Measurements from ENCODE around the gene ARHGAP6.

Gene ARHGAP6

DNA sequence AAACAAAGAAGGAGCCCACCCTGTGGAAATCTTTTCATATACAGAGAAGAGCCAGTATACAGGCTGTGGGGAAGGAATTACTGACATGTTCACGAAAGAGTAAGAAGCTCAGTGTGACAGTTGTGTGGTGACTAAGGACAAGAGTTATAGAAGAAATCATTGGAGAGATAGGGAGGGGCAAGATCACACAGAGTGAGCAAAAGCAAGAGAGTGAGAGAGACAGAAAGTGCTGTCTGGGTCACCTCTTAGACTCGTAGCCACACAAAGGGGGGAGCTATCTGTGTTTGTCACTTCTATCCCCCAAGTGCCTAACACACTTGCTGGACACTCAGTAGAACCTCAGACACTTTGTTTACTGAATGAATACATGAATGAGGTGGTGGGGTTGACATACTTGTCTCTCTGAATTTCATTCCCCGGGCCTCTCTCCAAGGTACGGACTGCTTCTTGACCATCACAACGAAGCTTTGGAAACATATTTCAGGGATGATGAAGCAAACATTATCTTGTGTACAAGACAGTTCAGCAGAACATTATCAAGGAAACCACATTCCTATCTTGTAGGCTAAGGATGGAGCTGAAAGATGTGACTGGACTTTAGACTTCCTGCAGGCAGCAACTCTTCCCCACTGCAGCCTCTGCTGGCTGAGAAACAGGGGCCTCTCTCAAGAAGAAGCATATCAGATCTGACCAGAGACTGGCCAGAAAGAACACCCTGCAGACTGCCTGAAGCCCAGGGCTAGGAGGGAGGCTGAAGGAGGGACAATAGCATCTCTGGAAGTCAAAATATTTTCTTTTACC, 204.3 kb downstream of the ARHGAP6 start:
- no peak for DNase-seq (ENCODE audit: low read depth in 3 of 3)

DNA sequence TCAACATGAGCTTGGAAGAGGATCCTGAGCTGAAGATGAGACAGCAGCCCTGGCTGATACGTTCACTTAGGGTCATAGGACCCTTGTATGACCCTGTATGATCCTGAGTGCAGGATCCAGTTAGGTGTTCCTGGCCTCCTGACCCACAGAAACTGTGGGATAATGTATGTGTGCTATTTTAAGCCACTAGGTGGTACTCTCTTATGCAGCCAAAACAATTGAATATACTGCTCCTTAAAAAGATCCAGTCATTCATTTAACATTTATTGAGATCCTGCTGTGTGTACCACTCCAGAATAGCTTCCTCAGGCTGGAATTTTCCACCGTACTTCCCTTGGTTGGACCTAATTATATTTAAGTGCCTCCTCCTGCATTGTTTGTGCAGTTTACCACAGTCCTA, 205.4 kb downstream of the ARHGAP6 start:
- DNase-seq (ENCODE audit: low read depth in 3 of 3), result no peak

DNA sequence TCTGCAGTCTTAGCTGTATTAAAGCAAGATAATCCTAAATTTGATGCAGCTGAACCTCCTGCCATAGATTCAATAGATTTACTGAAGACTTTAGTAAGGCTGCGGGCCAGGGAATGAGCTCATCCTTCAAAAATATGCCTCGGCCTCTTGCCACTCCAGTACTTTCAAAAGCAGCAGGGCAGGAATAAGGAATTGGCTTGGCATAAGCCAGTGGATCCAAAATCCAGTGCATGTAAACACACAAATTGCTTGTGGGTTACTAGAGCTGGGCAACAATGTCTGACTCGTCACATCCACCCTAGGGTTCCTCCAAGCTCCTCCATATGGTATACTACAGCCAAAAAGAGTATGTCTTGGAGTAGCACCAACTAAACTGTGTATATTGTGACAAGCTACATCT, 207.6 kb downstream of the ARHGAP6 start:
- DNase-seq (ENCODE audit: low read depth in 3 of 3), result no peak

DNA sequence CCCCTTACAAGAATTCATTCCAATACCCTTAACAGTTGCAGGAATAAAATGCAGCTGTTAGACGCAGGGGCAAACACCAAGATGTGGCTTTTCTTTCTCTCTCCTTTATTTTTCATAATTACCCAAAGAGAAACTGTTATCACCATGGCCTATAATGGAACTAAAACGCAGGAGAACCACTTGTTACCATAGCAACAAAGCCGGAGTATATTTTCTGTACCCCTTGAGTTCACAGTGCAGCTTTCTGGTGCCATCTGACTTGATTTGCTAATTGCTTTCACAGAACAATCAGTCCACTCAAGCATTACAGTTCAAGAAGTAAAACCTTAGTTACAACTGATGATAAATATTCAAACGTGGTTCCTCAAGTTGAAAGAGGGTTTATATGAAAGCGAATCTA, 214.6 kb downstream of the ARHGAP6 start:
- DNase-seq (ENCODE audit: low read depth in 3 of 3), result no peak

DNA sequence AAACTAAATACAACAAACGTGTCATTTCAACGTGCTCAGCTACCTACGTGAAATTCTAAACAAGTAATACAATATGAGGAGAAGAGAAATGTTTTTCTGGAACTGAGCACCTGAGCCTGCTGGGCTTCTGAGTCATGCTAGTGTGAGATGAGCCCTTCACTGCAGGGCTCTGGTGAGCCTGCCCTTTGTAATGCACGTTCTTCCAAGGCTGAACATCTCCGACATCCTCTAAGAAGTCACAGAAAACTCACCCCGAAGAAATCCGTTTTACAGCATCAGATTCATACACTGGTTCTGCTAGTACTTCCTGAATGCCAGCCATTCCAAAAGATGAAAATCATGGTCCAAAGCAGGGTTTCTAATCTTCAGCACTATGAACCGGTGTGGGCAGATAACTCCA, 215.4 kb downstream of the ARHGAP6 start:
- DNase-seq (ENCODE audit: low read depth in 3 of 3), result no peak

DNA sequence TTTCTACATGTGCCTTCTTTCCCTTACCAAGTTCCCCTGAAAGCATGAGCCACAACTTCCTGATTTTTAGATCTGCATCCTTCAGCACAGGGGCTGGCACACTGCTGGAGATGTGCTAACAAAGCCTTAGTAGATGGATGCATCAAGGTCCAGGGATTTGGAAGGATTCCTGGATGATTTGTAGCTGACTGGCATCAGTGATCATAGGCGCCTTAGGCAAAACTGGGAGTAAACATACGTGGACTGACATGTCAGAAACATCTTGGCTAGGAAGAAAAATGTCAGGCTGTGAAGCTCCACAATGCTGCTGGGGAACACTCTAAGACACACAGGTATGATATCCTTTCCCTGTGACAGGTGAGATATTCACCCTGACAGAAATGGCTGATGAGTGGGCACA, 216.1 kb downstream of the ARHGAP6 start:
- no peak for DNase-seq (ENCODE audit: low read depth in 3 of 3)

DNA sequence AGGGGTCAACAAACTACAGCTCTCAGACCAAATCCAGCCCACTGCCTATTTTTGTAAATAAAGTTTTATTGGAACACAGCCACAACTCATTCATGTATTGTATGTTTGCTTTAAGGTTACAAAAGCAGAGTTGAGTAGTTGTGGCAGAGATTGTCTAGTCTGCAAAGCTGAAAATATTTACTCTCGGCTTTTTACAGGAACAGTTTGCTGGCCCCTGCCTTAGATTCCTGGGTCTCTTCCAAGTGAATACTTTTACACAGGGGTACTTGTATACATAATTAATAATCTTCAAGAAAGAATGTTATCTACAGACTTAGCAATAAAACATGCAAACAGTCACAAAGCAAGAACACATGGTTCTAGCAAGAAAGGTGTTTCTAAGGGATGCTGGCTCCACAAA, 218.3 kb downstream of the ARHGAP6 start:
- no peak for DNase-seq (ENCODE audit: low read depth in 3 of 3)

DNA sequence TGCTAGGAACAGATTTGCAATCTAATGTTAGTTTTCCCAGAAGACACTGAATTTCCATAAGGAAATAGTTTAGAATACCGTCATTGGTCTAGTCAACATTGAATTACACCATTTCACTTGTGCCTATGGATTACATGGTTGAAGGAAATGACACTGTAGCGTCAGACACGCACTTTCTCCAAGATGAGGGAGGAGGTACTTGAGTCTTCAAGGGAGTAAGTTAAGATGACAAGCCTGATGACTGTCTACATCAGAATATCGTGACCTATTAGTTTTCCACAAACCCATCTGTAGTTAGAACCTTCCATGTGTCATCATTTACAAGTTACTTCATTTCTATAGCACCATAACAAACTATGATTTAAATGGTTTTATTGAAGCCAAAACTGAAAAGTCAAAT, 218.8 kb downstream of the ARHGAP6 start:
- DNase-seq (ENCODE audit: low read depth in 3 of 3), result no peak

DNA sequence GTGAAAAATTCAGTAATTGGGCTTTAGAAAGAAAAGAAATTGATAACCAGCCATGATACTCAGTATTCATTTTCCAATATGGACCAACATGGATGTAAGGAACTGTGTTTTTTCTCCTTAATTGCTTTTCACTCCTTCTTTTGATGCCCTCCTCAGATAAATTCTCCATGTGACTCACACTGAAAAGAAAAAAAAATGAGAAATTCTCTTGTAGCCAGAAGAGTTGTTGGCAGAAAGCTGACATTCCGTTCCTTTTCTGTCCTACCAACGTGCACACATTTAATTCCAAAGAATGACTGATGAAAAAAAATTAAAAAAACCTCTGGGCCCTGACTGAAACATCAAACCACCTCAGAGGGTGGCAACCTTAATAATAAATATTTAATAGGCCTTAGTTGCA, 219.4 kb downstream of the ARHGAP6 start:
- DNase-seq (ENCODE audit: low read depth in 3 of 3), result no peak

DNA sequence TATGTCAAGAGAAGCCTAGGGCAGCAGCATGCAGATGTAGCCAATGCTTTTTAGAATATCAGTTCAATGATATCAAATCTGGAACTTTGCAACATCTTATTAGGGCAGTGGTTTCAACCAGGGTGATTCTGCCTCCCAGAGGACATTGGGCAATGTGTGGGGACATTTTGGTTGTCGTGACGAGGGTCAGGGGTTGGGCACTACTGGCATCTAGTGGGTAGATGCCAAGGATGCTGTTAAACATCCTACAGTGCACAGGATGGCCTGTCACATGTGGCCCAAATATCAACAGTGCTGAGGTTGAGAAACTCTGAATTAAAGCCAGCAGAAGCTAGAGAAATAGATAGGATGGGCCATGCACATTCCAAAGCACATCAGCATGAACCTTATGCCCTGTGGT, 220.2 kb downstream of the ARHGAP6 start:
- no peak for DNase-seq (ENCODE audit: low read depth in 3 of 3)

DNA sequence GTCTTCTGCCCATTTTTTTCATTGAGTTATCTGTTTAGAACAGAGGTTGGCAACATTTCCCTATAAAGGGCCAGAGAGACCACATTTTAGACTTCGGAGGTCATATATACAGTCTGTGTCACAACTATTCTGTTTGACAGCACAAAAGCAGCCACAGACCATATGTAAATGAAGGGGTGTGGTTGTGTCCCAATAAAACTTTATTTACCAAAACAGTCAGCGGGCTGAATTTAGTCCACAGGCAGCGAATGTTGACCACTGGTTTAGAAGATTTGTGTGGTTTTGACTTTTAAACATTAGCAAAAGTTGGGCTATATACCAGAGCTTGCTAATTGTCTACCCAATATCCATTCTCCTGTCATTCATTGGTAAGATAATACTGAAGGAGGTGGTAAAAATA, 221.7 kb downstream of the ARHGAP6 start:
- no peak for DNase-seq (ENCODE audit: low read depth in 3 of 3)

DNA sequence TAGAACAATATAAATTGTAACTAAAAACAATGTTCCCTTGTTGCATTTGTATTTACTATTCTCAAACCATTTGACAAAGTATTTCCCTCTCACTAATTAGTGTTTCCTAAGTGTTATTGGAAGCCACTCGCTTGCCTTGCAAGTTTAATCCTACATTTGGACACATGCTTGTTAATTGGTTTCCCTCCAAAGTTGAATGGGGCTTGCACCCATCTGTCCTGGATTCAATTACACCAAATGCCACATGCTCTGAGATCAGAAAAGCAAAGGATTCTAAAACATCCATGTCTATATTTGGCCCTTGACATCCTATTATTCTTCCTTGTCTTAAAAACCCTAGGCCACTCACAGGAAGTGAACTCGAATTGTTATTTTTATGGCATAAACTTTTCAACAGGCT, 225.9 kb downstream of the ARHGAP6 start:
- no peak for DNase-seq (ENCODE audit: low read depth in 3 of 3)

DNA sequence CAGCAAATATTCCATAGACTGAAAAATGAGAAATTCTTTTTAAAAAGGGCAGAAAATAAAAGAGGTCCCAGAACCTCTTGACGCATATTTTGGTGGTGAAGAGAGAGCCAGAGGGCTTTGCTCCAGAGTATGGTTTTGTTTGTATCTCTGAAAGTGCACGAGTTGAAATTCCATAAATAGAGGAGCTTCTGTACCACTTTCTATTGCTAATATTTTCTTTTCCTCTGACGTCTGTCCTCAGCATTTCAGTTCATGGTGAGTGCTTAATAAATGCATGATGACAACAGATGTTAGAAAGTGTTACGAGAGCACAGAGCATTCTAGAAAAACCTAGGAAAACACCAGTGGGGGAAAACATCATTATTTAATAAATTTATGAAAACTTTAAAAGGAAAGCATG, 227.0 kb downstream of the ARHGAP6 start:
- DNase-seq (ENCODE audit: low read depth in 3 of 3), result no peak

DNA sequence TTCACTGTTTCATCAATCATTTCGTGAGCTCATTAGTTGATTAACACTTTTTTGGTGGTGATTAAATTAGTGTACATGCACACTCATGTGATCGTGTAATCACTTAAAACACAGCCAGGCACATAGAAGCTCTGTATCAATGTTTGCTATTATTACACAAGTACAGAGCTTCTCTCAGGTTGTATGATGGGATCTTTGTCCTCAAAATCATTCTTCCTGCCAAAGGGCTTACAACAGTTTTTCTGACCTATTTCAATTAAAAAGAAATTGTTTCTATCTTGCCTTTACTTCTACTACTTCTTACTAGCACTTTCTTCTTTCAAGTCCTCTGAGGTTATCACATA, 227.4 kb downstream of the ARHGAP6 start:
- DNase-seq (ENCODE audit: low read depth in 3 of 3), result no peak

DNA sequence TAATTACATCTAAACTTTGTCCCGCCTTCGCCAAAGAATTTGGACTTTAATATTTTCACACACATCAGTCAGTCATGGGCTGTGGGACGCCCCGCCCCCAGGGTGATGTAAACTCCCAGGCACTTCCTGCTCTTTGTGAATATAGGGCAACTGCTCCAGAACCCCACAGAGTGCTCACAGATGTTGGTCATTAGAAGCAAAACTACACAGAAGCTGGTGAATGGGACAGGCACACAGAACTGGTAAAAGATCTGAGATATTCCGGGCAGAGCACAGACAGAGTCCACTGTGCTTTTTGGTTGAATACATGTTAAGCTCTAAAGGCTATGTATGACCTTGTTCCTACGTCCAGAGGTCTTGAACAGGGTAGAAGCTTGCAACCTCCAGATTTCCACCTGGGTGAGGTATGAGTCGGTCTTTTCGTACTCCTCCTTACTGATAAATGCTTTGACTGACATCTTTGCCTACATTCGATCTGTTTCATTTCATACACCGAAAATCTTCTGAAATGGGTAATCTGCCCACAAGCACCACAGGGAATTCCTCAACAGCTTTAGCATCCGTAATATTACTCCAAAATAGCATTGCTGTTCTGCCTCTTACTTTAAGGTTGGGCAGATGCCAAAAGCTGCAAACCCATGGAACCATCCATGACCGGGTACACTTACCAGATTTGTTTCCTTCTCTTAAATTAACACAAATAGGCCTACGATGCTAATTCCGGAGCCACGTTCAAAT, 227.9 kb downstream of the ARHGAP6 start:
- no peak for DNase-seq (ENCODE audit: low read depth in 3 of 3)

DNA sequence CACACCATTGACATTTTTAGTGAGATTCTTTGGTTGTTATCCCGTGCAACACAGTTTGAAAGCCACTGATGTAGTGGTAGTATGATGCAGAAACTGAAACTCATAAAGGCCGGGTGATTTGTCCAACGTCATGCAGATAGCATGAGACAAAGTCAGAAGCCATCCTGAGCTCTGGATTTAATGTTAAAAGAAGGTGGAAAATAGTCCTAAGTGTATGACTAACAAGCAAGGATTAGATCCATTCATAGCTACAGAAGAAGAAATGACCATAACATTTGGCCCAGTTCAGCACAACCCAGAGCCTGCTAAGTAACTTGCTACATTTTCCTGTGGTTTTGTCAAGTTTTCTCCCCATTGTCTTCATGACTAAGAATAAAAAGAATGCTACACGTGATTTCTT, 230.2 kb downstream of the ARHGAP6 start:
- DNase-seq (ENCODE audit: low read depth in 3 of 3), result no peak

DNA sequence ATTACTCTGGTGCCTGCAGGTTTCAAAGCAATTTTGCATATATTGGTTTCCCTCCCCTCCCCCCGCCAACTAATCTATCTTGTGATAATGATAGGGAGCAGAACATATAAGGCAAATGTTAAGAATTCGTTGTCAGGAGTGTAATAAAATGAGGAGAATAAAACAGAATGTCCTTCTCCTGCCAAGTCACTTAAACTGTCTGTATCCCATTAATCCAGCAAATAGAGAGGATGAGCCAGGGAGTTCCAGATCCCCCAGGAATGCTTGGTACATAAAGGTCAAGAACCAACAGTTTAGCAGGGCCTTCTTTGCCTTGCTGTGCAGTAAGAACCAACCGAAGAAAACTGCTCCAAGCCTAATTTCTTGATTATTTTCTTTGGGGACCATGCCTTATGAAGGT, 231.1 kb downstream of the ARHGAP6 start:
- DNase-seq (ENCODE audit: low read depth in 3 of 3), result no peak

DNA sequence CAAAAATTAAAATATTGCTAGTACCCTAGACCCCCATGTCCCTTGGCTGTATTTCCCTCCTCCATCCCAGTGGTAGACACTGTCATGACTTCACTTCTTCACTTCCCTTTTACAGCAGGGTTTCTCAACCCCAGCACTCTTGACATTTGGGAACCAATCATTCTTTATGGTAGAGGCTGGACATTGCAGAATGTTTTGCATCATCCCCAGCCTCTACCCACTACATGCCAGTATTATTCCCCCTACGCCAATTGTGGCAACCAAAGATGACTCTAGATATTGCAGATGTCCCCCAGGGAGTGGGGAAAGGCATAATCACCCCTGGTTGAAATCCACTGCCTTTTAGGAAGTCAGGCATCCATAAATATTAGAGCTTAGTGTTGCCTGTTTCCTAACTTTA, 233.9 kb downstream of the ARHGAP6 start:
- DNase-seq (ENCODE audit: low read depth in 3 of 3), result no peak

DNA sequence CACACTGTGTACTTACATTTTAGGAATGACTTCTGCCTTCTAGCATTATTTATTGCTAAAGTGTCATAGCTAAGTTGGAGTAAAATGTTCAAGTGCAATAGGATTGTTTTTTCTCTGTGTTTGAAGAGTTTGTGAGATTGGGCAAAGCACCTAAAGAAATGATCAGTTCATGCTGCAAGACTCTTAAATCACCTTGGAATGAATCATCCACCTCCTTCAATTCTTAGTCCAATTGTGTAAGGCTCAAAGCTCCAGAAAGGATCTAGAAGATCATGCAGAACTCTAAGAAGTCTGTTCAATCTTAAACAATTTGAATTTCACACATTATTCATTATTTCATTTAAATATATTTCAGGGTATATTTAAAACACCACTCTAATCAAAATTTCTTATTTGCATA, 235.4 kb downstream of the ARHGAP6 start:
- DNase-seq (ENCODE audit: low read depth in 3 of 3), result no peak

DNA sequence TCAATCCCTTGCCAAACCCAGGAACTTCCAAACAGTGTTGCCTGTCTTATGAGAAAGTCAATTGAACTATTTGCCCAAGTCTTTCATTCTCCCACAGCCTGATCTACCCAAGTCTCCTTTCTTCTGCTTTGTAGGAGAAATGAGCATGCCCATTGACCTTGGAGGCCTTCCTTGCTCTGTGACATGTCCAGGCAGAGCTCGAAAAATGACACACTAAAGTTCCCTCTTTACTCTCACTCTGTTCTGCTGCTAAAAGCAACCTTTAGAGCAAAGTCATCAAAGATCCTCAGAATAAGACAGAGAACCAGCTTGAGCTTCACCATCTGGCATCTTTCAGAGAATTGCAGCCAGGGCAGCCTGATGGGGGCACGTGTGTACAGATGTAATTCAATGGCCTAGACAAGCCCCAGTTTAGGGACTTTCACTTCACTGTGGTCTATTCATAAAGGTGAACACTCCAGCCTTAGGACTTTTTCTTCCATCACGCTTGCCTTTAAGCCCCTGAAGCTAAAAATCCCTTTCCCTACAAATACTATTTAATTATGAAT, 236.1 kb downstream of the ARHGAP6 start:
- DNase-seq (ENCODE audit: low read depth in 3 of 3), result no peak

DNA sequence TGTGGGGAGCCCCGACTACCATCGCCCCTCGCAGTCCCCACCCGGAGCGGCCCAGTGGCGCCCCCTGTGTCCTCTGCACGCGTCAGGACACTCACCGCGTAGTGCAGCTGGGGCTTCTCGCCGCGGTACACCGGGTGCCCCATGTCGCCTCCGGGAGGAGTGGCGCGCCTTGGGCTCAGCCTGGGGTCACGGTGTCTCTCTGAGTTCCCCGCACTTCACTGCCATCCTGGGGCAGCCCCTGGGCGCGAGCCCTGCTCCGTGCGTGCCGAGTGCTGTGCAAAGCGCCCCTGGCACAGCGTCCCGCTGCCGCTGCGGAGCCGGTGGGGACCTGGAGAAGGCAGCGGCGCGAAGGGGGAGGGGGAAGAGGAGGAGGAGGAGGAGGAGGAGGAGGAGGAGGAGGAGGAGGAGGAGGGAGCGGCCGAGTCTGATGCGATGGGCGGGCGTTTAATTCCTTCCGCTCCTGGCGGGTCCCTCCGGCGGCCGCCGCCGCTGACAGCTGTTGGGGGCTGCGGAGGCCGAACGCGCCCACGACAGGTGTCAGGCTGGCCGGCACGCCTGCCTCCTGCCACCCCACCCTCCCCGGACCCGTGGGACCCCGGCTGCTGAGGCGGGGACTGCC, 238.2 kb downstream of the ARHGAP6 start:
- no peak for DNase-seq (ENCODE audit: low read depth in 3 of 3)

DNA sequence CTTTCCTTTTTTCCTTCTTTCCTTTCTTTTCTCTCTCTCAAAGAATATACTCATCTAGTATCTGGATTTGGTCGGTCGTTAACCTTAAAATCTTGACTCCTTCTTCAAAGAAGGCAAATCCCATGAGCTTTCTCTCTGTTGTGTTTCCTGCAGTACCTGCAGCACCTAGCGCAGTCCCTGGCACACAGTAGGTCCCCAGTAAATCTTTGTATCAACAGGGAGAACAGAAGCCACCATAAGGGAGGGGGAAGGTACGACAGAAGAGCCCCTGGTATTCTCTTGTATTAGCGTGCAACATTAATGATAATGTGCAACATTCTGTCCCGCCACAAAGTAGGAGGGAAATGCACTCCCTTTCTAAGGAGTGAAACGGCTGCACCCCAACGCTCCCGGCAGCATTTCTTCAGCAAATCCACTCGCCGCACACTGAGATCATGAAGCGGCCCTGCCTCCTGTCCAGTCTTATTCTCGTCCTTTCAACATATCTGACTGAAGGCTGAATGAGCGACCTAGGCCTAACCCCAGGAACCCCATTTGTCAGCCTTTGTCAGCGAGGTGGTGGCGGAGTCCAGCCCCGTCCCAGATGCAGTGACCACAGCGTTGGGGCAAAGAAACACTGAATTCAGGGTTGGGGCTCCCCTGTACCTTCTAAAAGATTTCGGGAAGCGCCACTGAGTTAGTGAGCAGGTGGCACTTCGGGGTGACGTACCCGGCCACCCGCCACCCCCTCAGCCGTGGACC, 238.8 kb downstream of the ARHGAP6 start:
- no peak for DNase-seq (ENCODE audit: low read depth in 3 of 3)
